ENCODE data around the gene GPHN.

GPHN gene

GRCh38 chr14:67166450-67166853 lies 658.5 kb downstream of the GPHN start:
- peak; percentile 34 for DNase-seq (ENCODE audit: low spot score)

- DNase-seq (ENCODE audit: low spot score), result no peak
Observed at GRCh38 chr14:67167420-67168109, 659.6 kb downstream of the GPHN start.

GRCh38 chr14:67168110-67168441 lies 660.1 kb downstream of the GPHN start:
- no peak for DNase-seq (ENCODE audit: low spot score)

GRCh38 chr14:67170660-67171059 lies 662.7 kb downstream of the GPHN start:
- DNase-seq (ENCODE audit: low spot score), result no peak

- no peak for DNase-seq (ENCODE audit: low spot score)
Observed at GRCh38 chr14:67172056-67172455, 664.1 kb downstream of the GPHN start.

GRCh38 chr14:67172520-67172919 lies 664.6 kb downstream of the GPHN start:
- no peak for DNase-seq (ENCODE audit: low spot score)

- DNase-seq (ENCODE audit: low spot score), result no peak
Observed at GRCh38 chr14:67173719-67174118, 665.8 kb downstream of the GPHN start.

GRCh38 chr14:67186172-67186768 lies 678.3 kb downstream of the GPHN start:
- DNase-seq (ENCODE audit: low spot score), result no peak

GRCh38 chr14:67186789-67187584 lies 679.0 kb downstream of the GPHN start:
- DNase-seq (ENCODE audit: low spot score), result no peak

- no peak for DNase-seq (ENCODE audit: low spot score)
Observed at GRCh38 chr14:67187826-67188225, 679.9 kb downstream of the GPHN start.

- DNase-seq (ENCODE audit: low spot score), result no peak
Observed at GRCh38 chr14:67188326-67188725, 680.4 kb downstream of the GPHN start.

- DNase-seq (ENCODE audit: low spot score), result peak; percentile 25
Observed at GRCh38 chr14:67191768-67192290, 683.9 kb downstream of the GPHN start.

- no peak for DNase-seq (ENCODE audit: low spot score)
Observed at GRCh38 chr14:67192366-67192765, 684.4 kb downstream of the GPHN start.

GRCh38 chr14:67195279-67195678 lies 687.3 kb downstream of the GPHN start:
- DNase-seq (ENCODE audit: low spot score), result no peak

- no peak for DNase-seq (ENCODE audit: low spot score)
Observed at GRCh38 chr14:67199016-67199415, 691.1 kb downstream of the GPHN start.

GRCh38 chr14:67207810-67208209 lies 699.9 kb downstream of the GPHN start:
- DNase-seq (ENCODE audit: low spot score), result no peak

- DNase-seq (ENCODE audit: low spot score), result no peak
Observed at GRCh38 chr14:67218126-67218525, 710.2 kb downstream of the GPHN start.

- no peak for DNase-seq (ENCODE audit: low spot score)
Observed at GRCh38 chr14:67221248-67221981, 713.5 kb downstream of the GPHN start.

GRCh38 chr14:67221982-67222328 lies 714.0 kb downstream of the GPHN start:
- DNase-seq (ENCODE audit: low spot score), result no peak

- no peak for DNase-seq (ENCODE audit: low spot score)
Observed at GRCh38 chr14:67225523-67225922, 717.6 kb downstream of the GPHN start.

- no peak for DNase-seq (ENCODE audit: low spot score)
Observed at GRCh38 chr14:67228325-67228984, 720.5 kb downstream of the GPHN start.

Data from putamen (tissue), 1 donor.